GM19395 (cell line): ENCODE results near the gene ADAM22.
"Not testable (repeated sequence)": the region's sequence is repeated elsewhere in the genome, so short reads cannot be mapped to it uniquely, and the experiment has no call there.

ENCODE experiments used
- ATAC-seq: cut with Tn5 transposase; IDR thresholded peaks from one replicate; pipeline ENCODE4 v1.9.1; 2021; ENCODE audit warnings: mild to moderate bottlenecking, moderate library complexity; ENCODE audit not compliant: unreplicated experiment

The ADAM22 gene, protein sequence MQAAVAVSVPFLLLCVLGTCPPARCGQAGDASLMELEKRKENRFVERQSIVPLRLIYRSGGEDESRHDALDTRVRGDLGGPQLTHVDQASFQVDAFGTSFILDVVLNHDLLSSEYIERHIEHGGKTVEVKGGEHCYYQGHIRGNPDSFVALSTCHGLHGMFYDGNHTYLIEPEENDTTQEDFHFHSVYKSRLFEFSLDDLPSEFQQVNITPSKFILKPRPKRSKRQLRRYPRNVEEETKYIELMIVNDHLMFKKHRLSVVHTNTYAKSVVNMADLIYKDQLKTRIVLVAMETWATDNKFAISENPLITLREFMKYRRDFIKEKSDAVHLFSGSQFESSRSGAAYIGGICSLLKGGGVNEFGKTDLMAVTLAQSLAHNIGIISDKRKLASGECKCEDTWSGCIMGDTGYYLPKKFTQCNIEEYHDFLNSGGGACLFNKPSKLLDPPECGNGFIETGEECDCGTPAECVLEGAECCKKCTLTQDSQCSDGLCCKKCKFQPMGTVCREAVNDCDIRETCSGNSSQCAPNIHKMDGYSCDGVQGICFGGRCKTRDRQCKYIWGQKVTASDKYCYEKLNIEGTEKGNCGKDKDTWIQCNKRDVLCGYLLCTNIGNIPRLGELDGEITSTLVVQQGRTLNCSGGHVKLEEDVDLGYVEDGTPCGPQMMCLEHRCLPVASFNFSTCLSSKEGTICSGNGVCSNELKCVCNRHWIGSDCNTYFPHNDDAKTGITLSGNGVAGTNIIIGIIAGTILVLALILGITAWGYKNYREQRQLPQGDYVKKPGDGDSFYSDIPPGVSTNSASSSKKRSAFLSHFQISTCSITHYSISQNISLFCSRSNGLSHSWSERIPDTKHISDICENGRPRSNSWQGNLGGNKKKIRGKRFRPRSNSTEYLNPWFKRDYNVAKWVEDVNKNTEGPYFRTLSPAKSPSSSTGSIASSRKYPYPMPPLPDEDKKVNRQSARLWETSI

DNA sequence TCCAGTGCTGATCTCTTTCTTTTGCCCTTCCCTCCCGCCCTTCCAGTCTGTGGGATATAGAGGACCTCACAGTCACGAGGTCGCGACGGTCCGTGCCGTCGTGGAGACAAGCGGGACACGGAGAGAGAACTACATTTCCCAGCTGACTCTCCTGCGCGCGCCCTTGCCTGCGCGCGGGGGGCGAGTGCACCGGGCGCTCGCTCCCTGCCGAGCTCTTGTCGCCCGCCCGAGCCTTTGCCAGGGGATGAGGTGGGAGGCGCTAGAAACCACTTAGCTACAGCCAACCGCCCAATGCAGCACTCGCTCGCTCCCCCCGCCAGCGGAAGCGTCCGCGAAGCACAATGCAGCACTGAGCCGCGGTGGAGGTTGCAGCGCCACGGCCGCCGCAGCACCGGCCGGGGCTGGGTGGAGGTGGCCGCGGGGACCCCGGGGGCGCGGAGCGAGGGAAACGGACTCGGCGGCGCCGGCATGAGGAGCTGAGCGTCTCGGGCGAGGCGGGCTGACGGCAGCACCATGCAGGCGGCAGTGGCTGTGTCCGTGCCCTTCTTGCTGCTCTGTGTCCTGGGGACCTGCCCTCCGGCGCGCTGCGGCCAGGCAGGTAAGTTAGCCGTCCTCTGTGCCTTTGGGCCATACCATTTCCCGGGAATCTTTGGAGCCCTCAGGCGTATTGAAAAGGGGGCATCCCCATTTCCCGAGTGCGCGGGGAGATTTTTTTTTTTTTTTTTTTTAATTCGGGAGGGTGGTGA is at the start of gene ADAM22:
Gene ADAM22, plus strand, starts transcription at position 299 of the 746 bp plus-strand sequence. Its CDS starts 215 bp downstream, at position 514.
- peak; percentile 97 for ATAC-seq

DNA sequence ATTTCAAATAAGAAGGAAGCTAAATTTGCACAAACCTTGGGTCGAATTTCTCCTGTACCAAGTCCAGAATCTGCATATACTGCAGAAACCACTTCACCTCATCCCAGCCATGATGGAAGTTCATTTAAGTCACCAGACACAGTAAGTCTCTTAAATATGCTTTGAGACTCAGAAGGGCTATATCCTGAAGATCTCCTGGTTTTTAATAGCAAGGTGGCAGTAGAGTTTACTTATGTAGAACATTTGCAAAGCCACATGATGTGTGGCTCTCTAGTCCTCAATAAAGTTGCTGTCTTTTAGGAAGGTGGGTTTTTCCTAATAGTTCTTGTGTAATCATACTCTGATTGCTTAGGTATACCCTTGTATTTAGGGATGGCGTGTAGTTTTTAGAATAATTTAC is 49.0 kb upstream of the ADAM22 start:
- no peak for ATAC-seq

DNA sequence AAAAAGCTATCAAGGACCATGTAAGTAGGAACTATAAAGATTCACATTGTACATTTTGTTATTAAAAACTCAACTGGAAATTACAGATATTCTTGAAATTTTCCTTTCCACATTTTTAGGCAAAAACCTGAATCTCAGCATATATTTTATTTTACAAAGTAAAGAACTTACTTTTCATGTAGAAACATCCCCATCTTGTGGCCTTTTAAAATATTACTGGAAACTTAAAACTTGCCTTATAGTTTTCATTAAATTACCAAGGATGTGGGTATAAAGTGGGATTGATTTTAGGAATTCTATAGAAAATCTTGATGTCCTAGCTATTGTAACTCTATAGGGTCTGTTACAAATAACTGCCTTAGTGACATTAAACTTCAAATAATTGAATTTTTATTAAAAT is 47.2 kb upstream of the ADAM22 start:
- no peak for ATAC-seq

- no peak for ATAC-seq
These were observed 38.7 kb upstream of the ADAM22 start for GRCh38 chr7:87895363-87895762.

DNA sequence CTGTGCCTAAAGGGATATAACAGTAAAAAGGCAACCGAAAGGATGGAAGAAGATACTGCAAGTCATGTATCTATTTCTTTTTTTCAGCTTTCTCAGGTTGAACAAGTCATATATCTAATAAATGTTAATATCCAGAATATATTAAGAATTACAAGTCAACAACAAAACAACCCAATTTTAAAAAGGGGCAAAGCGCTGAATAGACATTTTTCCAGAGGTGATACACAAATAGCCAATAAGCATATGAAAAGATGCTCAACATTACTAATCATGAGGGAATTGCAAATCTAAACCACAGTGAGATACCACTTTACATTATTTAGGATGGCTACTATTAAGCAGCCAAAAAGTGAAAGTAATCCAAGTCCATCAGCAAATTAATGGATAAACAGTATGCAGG is 34.8 kb upstream of the ADAM22 start:
- ATAC-seq: no peak

DNA sequence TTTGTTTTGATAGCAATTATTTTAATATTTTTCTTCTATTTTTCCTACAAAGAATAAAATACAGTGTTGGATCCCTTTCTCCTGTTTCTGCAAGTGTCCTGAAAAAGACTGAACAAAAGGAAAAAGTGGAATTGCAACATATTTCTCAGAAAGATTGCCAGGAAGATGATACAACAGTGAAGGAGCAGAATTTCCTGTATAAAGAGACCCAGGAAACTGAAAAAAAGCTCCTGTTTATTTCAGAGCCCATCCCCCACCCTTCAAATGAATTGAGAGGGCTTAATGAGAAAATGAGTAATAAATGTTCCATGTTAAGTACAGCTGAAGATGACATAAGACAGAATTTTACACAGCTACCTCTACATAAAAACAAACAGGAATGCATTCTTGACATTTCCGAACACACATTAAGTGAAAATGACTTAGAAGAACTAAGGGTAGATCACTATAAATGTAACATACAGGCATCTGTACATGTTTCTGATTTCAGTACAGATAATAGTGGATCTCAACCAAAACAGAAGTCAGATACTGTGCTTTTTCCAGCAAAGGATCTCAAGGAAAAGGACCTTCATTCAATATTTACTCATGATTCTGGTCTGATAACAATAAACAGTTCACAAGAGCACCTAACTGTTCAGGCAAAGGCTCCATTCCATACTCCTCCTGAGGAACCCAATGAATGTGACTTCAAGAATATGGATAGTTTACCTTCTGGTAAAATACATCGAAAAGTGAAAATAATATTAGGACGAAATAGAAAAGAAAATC is 26.7 kb upstream of the ADAM22 start:
- ATAC-seq: not testable (repeated sequence)

GRCh38 chr7:87908814-87909213 is 25.2 kb upstream of the ADAM22 start:
- ATAC-seq: not testable (repeated sequence)

- ATAC-seq: no peak
These were observed 21.9 kb upstream of the ADAM22 start for GRCh38 chr7:87912121-87912520.

DNA sequence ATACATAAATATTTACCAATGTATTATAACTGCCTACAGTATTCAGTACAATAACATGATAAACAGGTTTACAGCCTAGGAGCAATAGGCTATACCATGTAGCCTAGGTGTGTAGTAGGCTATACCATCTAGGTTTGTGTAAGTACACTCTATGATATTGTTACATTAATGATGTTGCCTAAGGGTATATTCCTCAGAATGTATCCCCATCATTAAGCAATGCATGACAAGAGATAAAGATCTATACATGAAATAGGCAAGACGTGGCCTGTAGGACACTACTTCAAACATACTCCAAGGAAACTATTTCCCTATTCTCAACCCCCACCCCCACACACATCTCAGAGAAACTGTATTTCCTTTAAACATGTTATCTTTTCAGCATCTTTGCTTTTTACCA is 15.3 kb upstream of the ADAM22 start:
- no peak for ATAC-seq

GRCh38 chr7:87919875-87920274 is 14.2 kb upstream of the ADAM22 start:
- ATAC-seq: no peak

- no peak for ATAC-seq
These were observed 13.5 kb upstream of the ADAM22 start for GRCh38 chr7:87920578-87920977.

DNA sequence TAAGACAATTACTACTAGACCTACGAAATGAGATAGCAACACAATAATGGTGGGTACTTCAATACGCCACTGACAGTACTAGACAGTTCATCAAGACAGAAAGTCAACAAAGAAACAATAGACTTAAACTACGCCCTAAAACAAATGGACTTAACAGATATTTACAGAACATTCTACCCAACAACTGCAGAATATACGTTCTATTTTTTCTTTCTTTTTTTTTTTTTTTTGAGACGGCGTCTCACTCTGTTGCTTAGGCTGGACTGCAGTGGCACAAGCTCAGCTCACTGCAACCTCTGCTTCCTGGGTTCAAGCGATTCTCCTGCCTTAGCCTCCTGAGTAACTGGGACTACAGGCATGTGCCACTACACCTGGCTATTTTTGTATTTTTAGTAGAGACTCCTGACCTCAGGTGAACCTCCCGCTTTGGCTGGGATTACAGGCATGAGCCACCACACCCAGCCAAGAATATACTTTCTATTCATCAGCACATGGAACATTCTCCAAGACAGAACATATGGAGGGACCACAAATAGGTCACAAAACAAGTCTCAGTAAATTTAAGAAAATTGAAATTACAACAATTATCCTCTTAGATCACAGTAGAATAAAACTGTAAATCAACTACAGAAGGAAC is 11.2 kb upstream of the ADAM22 start:
- ATAC-seq: not testable (repeated sequence)

- ATAC-seq: peak; percentile 98
These were observed 7.2 kb upstream of the ADAM22 start for GRCh38 chr7:87926581-87927461.

- ATAC-seq: peak; percentile 18
These were observed 472 bp upstream of the ADAM22 start for GRCh38 chr7:87933605-87933952.

GRCh38 chr7:87934699-87935383 is 790 bp downstream of the ADAM22 start:
- ATAC-seq: peak; percentile 7

- ATAC-seq: no peak
These were observed 1.3 kb downstream of the ADAM22 start for GRCh38 chr7:87935384-87935706.

DNA sequence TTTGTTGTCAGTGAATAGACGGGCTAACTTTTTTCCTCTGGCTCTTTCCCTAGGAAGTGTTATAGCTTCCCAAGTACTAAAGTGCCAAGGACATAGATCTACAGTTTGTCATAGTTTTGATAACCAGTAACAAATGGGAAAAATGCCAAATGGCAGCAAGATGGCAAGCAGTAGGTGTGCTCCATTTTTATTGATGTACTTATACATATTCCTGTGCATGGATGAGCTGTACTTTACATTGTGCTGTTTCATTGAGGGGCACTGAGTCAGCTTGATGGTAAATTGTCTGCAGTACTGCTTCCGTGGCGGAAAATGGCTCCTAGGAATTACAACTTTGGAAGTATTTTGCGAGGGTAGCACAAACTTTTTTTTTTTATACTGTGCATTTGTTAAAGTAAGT is 7.1 kb downstream of the ADAM22 start:
- ATAC-seq: no peak

DNA sequence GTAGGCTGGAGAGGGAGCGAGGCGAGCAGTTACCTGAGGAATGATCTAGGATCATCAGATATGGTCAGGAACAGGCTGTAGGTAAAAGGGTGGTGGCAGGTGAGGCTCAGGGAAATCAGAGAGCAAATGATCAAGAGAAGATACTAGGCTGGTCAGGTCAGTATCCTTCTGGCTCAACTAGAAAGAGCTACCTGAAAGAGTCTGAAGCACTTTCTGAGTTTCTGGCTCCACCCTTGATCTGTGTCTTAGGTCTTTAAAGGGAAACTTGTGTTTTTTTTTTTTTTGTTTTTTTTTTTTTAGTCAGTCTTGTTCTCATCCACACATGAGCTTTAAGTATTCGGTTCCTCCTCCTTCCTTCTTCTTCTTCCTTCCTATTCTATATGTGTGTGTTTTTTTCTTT is 10.5 kb downstream of the ADAM22 start:
- peak; percentile 60 for ATAC-seq
